ENCODE measurements around the gene GINS1.

GRCh38 chr20:25382704-25383370, 24.6 kb upstream of the GINS1 start:
- TF ChIP-seq POLR2A (IDR thresholded peaks at IDR 0.05) (no peak), CTCF (IDR thresholded peaks at IDR 0.05) (no peak)
